Measurements from ENCODE around the gene RPS27.

GRCh38 chr1:153985941-153986761 is 4.4 kb upstream of the RPS27 start, which contains the start of gene RAB13:
- TF ChIP-seq USF2 (IDR thresholded peaks at IDR 0.05; ENCODE audit: borderline replicate concordance, low read depth, low read length) (no peak), JUNB (IDR thresholded peaks at IDR 0.05) (no peak), ZBTB33 (IDR thresholded peaks at IDR 0.05) (no peak), POLR2A (IDR thresholded peaks at IDR 0.05; ENCODE audit: low read depth, low read length) (no peak), CEBPB (IDR thresholded peaks at IDR 0.05; ENCODE audit: borderline replicate concordance in 1 of 2, low read depth in 2 of 2, low read length in 2 of 2) (no peak), EZH2 (IDR thresholded peaks at IDR 0.05; ENCODE audit: borderline replicate concordance, control insufficient read depth, low read depth, low read length) (no peak), NFXL1 (IDR thresholded peaks at IDR 0.05; ENCODE audit: borderline replicate concordance) (no peak)
